Neural progenitor cell (in vitro differentiated cells): ENCODE data around the gene SHE. TPM values are rescaled to one million over a fixed set of nuclear protein-coding genes. Genes with fewer than 3 reads are reported as not detected.

ENCODE experiments used
- DNase-seq: peaks from one replicate; pipeline ENCODE4 v3.0.0-alpha.2; 2016; ENCODE audit warnings: low spot score
- H2AFZ ChIP-seq: fragments of 200-600 bp; sonication (generic); replicated peaks from 2 replicates; pipeline ENCODE4 v1.6.1; 2016; ENCODE audit warnings: antibody characterized with exemption
- H3F3A ChIP-seq: fragments of 200-600 bp; sonication (generic); 2 replicates; pipeline ENCODE4 v1.6.1; 2016; ENCODE audit warnings: antibody characterized with exemption, low read depth
- H3K27ac ChIP-seq: fragments of 200-600 bp; sonication (generic); 2 replicates; pipeline ENCODE4 v1.5.1; 2016; ENCODE audit warnings: mild to moderate bottlenecking
- H3K27me3 ChIP-seq: fragments of 200-600 bp; sonication (generic); 2 replicates; pipeline ENCODE4 v1.6.1; 2016; ENCODE audit warnings: mild to moderate bottlenecking, moderate library complexity
- H3K36me3 ChIP-seq: fragments of 200-600 bp; sonication (generic); 2 replicates; pipeline ENCODE4 v1.5.1; 2016
- H3K4me1 ChIP-seq: fragments of 200-600 bp; sonication (generic); 2 replicates; pipeline ENCODE4 v1.6.1; 2016; ENCODE audit warnings: mixed run types
- H3K4me2 ChIP-seq: fragments of 200-600 bp; sonication (generic); 2 replicates; pipeline ENCODE4 v1.6.1; 2016
- H3K4me3 ChIP-seq: fragments of 200-600 bp; sonication (generic); 2 replicates; pipeline ENCODE4 v1.5.1; 2016
- H3K79me2 ChIP-seq: fragments of 200-600 bp; sonication (generic); 2 replicates; pipeline ENCODE4 v1.6.1; 2016; ENCODE audit warnings: low read depth
- H3K9ac ChIP-seq: fragments of 200-600 bp; sonication (generic); 2 replicates; pipeline ENCODE4 v1.6.1; 2016
- H3K9me3 ChIP-seq: fragments of 200-600 bp; sonication (generic); 2 replicates; pipeline ENCODE4 v1.5.1; 2016; ENCODE audit warnings: low read depth
- H4K20me1 ChIP-seq: fragments of 200-600 bp; sonication (generic); 2 replicates; pipeline ENCODE4 v1.6.1; 2016; ENCODE audit warnings: low read depth
- H3K27ac Mint-ChIP-seq: 3 replicates; pipeline ENCODE4 v1.8.0; 2021; ENCODE audit warnings: mixed read lengths
- H3K27me3 Mint-ChIP-seq: 2 replicates; pipeline ENCODE4 v1.8.0; 2022; ENCODE audit warnings: low read depth, mild to moderate bottlenecking, inconsistent platforms, moderate library complexity, mixed read lengths; ENCODE audit not compliant: insufficient read depth
- H3K36me3 Mint-ChIP-seq: 3 replicates; pipeline ENCODE4 v1.8.0; 2021; ENCODE audit warnings: mixed read lengths
- H3K4me1 Mint-ChIP-seq: 3 replicates; pipeline ENCODE4 v1.8.0; 2021; ENCODE audit warnings: mixed read lengths
- H3K4me3 Mint-ChIP-seq: 3 replicates; pipeline ENCODE4 v1.8.0; 2021; ENCODE audit warnings: mild to moderate bottlenecking, moderate library complexity, mixed read lengths
- H3K9me3 Mint-ChIP-seq: 3 replicates; pipeline ENCODE4 v1.8.0; 2020; ENCODE audit warnings: mixed read lengths
- EZH2 ChIP-seq: fragments of 200-600 bp; sonication (generic); IDR thresholded peaks from 2 replicates; pipeline ENCODE4 v1.6.1; 2017; ENCODE audit warnings: antibody characterized with exemption, mild to moderate bottlenecking, moderate library complexity
- EZH2phosphoT487 ChIP-seq: fragments of 200-600 bp; sonication (generic); IDR thresholded peaks from 2 replicates; pipeline ENCODE4 v1.6.1; 2017; ENCODE audit warnings: antibody characterized with exemption
- total RNA-seq: library from RNA; depleted of rRNA; stranded (reverse); fragments of >200 nt; gene quantifications from 2 replicates; pipeline ENCODE4 v1.2.3, GENCODE V29; 2015; ENCODE audit warnings: low replicate concordance
- TF ChIP-seq, protein P1 (sequence below): fragments of 200-600 bp; sonication (generic); IDR thresholded peaks from 2 replicates; pipeline ENCODE4 v1.5.1; 2017; ENCODE audit warnings: antibody characterized with exemption, mild to moderate bottlenecking

The SHE gene
- total RNA-seq, 1 donor from 2014 or later: 0.04 TPM

DNA sequence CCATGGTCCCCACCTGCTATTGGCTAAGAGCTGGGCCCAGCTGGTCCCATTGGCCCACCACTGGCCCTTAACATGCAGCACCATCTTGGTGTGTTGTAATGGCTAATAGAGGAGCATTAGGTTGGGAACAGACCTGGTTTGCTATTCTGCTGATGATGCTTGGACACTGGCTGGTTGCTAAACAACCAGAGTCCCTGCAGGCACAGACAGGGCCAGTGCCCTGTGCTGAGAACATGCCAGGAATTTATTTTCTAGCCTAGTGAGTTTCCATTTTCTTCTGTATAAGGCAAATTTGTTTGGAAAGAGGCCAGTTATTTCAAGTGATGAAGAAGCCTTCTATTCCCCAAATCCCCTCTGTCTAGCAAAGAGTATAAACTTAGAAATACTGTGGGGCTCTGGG is 43.1 kb downstream of the SHE start:
- H3K27me3 Mint-ChIP-seq: peaks cover 4% of the 10 kb centered on the region
- H3K27ac ChIP-seq: no peak overlapping the region
- no peaks in the 10 kb centered on the region for H3K9me3 ChIP-seq
- H3F3A ChIP-seq: no peaks in the 10 kb centered on the region
- no peak overlapping the region for H2AFZ ChIP-seq
- no peak for TF ChIP-seq EZH2phosphoT487
- no peak for TF ChIP-seq EZH2
- TF ChIP-seq, protein P1, sequence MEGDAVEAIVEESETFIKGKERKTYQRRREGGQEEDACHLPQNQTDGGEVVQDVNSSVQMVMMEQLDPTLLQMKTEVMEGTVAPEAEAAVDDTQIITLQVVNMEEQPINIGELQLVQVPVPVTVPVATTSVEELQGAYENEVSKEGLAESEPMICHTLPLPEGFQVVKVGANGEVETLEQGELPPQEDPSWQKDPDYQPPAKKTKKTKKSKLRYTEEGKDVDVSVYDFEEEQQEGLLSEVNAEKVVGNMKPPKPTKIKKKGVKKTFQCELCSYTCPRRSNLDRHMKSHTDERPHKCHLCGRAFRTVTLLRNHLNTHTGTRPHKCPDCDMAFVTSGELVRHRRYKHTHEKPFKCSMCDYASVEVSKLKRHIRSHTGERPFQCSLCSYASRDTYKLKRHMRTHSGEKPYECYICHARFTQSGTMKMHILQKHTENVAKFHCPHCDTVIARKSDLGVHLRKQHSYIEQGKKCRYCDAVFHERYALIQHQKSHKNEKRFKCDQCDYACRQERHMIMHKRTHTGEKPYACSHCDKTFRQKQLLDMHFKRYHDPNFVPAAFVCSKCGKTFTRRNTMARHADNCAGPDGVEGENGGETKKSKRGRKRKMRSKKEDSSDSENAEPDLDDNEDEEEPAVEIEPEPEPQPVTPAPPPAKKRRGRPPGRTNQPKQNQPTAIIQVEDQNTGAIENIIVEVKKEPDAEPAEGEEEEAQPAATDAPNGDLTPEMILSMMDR: no peak
- no peak for DNase-seq
- H3K4me2 ChIP-seq: no peak overlapping the region
- H3K36me3 Mint-ChIP-seq: no peaks in the 10 kb centered on the region
- no peaks in the 10 kb centered on the region for H3K36me3 ChIP-seq
- no peaks in the 10 kb centered on the region for H3K79me2 ChIP-seq
- no peaks in the 10 kb centered on the region for H3K27me3 ChIP-seq
- H3K4me3 Mint-ChIP-seq: no peak overlapping the region
- H4K20me1 ChIP-seq: no peaks in the 10 kb centered on the region
- H3K27ac Mint-ChIP-seq: no peak overlapping the region
- H3K9ac ChIP-seq: no peak overlapping the region
- H3K4me1 Mint-ChIP-seq: peaks cover 4% of the 10 kb centered on the region
- H3K9me3 Mint-ChIP-seq: peaks cover 3% of the 10 kb centered on the region
- H3K4me1 ChIP-seq: no peaks in the 10 kb centered on the region
- H3K4me3 ChIP-seq: no peak overlapping the region

DNA sequence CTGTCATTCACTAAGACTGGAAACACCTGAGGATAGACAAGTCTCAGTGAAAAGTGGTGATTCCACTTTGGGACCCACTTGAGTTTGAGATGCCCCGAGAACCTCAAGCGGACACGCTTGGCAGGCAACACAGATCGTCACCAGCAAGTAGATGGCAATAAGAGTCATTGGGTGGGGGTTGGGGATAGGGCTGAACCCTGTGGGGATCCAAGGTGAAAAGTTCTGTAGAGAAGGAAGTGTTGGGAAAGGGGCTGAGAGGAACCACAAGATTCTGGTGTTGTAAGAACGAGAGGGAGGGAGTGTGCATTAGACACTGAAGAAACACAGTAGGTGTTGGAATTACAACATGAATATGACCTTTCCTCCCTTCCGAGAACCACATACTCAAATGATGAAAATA is 45.6 kb downstream of the SHE start:
- peaks cover 16% of the 10 kb centered on the region for H3K27me3 Mint-ChIP-seq
- H3K36me3 ChIP-seq: no peaks in the 10 kb centered on the region
- H2AFZ ChIP-seq: no peak overlapping the region
- H3K4me3 Mint-ChIP-seq: no peak overlapping the region
- no peak overlapping the region for H3K27ac ChIP-seq
- no peak overlapping the region for H3K4me2 ChIP-seq
- H3K4me1 ChIP-seq: no peaks in the 10 kb centered on the region
- no peaks in the 10 kb centered on the region for H3K27me3 ChIP-seq
- TF ChIP-seq, protein P1: no peak
- no peak for TF ChIP-seq EZH2phosphoT487
- no peak for TF ChIP-seq EZH2
- no peaks in the 10 kb centered on the region for H3K79me2 ChIP-seq
- H3K4me3 ChIP-seq: no peak overlapping the region
- no peak for DNase-seq
- no peaks in the 10 kb centered on the region for H3K9me3 ChIP-seq
- H3K9ac ChIP-seq: no peak overlapping the region
- peaks cover 2% of the 10 kb centered on the region for H3K4me1 Mint-ChIP-seq
- H3K27ac Mint-ChIP-seq: no peak overlapping the region
- H3K9me3 Mint-ChIP-seq: peaks cover 3% of the 10 kb centered on the region
- H3K36me3 Mint-ChIP-seq: no peaks in the 10 kb centered on the region
- H4K20me1 ChIP-seq: no peaks in the 10 kb centered on the region
- no peaks in the 10 kb centered on the region for H3F3A ChIP-seq

DNA sequence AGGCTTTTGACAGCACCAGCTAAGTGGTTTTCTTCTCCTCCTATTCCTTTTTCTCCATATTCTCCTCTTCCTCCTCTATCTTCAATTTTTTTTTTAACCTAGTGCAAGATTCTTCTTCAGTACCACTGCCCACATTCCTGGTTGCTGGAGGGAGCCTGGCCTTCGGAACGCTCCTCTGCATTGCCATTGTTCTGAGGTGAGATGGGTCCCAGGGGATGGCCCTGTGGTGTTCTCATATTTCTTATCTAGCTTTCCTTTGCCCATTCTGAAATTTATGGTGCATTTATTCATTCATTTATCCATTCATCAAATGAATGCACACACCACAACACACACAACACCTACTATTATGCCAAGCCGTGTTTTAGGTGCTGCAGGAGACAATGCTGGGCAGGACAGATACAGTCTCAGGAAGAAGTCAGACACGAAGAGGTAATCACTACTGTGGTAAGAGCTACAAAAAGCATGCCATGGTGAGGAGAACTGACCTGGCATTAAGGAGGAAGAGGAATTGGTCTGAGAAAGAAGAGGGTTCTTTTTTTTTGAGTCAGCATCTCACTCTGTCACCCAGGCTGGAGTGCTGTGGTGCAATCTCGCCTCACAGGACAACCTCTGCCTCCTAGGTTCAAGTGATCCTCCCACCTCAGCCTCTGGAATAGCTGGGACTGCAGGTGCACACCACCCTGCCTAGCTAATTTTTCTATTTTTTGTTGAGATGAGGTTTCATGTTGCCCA is 47.7 kb downstream of the SHE start:
- H3K9ac ChIP-seq: no peak overlapping the region
- H2AFZ ChIP-seq: no peak overlapping the region
- H3K4me3 ChIP-seq: no peak overlapping the region
- no peaks in the 10 kb centered on the region for H4K20me1 ChIP-seq
- peaks cover 22% of the 10 kb centered on the region for H3K27me3 Mint-ChIP-seq
- H3F3A ChIP-seq: no peaks in the 10 kb centered on the region
- no peaks in the 10 kb centered on the region for H3K36me3 ChIP-seq
- no peaks in the 10 kb centered on the region for H3K4me1 ChIP-seq
- no peaks in the 10 kb centered on the region for H3K9me3 ChIP-seq
- H3K4me2 ChIP-seq: no peak overlapping the region
- H3K79me2 ChIP-seq: no peaks in the 10 kb centered on the region
- no peak overlapping the region for H3K4me3 Mint-ChIP-seq
- H3K27ac Mint-ChIP-seq: no peak overlapping the region
- H3K27ac ChIP-seq: no peak overlapping the region
- TF ChIP-seq EZH2 (no peak), EZH2phosphoT487 (no peak)
- TF ChIP-seq, protein P1: no peak
- no peak for DNase-seq
- peaks cover 3% of the 10 kb centered on the region for H3K9me3 Mint-ChIP-seq
- no peaks in the 10 kb centered on the region for H3K36me3 Mint-ChIP-seq
- H3K4me1 Mint-ChIP-seq: peaks cover 2% of the 10 kb centered on the region
- H3K27me3 ChIP-seq: no peaks in the 10 kb centered on the region
